ENCODE data around the gene GMDS. TPM values are rescaled to one million over a fixed set of nuclear protein-coding genes. Genes with fewer than 3 reads are reported as not detected.
A peak's percentile ranks its signal among the peaks of the same experiment; 100 is the strongest.

The GMDS gene
- total RNA-seq, 1 donor from 2014 or later, result 32.9 TPM

DNA sequence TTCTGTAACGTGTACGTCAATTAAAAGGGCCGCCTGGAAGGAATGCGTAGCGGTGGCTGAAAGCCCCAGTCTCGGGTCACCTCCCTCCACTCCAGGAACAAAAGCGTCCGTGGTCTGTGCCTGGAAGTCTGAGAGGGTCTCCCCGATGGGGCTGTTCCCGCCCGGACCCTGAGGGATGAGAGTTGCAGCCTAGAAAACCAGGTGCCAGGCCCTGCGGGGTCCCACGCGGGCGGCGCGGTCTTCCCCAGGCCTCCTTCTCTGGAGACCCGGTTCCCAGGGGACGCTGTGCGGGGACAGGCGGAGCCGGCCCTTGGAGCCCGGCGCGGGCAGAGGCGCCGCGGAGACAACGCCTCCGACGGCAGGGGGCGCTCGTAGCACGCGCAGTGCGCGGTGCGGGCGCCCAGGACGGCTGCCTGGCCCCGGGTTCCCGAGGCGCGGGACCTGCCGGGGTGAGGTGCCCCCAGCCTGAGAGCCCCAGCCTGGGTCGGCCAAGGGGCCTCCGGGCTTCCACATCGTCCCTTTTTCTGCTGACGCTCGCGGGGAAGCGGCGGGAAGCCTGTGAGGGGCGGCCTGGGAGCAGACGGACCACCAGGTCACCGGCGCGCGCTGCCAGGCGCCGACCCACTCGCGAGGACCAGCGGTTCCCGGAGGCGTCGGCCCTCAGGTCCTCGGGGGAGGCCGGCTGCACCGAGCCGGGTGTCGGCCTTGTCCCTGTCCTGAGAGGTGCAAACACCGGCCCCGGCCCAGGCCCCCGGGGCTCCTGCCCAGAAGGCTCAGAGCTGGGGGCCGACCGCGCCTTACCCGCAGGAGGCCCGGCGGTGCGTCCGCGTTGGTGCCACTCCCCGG, 641.0 kb downstream of the GMDS start:
- DNase-seq (ENCODE audit: low read depth), result no peak

- no peak for DNase-seq (ENCODE audit: low read depth)
Observed at GRCh38 chr6:1603708-1604107, 641.7 kb downstream of the GMDS start.

- no peak for DNase-seq (ENCODE audit: low read depth)
Observed at GRCh38 chr6:1602049-1602713, 643.2 kb downstream of the GMDS start.

- no peak for DNase-seq (ENCODE audit: low read depth)
Observed at GRCh38 chr6:1601158-1602048, 644.0 kb downstream of the GMDS start.

DNA sequence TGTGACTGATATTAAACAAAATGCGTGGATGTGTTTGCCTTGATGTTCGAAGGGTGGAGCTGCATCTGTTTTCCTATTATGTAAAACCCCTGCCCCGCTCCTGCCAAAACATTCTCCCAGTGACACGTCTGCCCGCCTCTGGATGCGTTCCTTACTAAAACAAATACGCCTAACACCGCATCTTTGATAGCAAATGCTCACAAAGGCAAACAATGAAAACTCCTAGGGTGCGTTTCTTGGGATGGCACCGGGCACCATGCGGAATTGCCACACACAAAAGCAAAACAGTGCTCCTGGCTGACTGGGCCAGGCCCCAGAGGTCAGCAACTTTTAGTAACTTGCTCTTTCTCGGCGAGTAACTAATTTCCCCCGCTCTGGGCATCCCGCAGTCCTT, 644.6 kb downstream of the GMDS start:
- DNase-seq (ENCODE audit: low read depth), result no peak

- DNase-seq (ENCODE audit: low read depth), result no peak
Observed at GRCh38 chr6:1600063-1600763, 645.2 kb downstream of the GMDS start.

DNA sequence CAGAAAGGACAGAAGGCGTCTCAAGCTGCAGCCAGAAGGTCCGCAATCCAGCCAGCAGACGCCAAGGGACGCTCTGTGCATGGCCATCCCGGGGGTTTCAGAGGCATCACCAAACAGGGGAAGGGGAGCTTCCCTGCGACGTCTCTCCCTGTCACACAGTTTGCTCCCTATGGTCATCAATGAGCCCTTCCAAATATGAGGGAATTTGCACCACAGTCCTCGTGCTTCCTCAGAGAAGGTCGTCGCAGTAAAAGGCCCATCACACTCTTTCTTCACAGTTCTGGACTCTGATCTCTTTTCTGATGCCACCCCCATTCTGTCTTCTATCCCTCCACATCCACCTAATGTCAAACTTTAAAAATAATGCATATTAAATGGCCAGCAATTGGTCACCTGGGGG, 645.9 kb downstream of the GMDS start:
- no peak for DNase-seq (ENCODE audit: low read depth)

- DNase-seq (ENCODE audit: low read depth), result no peak
Observed at GRCh38 chr6:1598886-1599285, 646.5 kb downstream of the GMDS start.

DNA sequence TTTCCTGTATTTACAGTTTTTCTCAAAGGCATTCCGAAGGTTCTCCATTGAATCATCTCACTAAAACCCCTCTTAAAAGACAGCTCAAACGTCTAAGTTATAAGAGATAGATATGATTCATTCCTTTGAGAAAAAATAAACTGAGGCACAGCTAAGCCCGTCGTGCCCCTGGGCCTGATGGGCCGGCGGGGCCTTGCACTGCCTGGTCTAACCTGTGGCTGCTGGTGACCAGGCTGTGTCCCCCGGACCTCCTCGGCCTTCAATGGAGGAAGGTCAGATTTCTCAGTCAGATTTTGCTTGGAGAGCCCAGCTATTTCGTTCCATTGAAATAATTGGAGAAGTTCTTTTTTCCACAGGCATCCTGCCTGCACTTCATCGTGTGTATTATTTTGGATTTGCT, 647.0 kb downstream of the GMDS start:
- no peak for DNase-seq (ENCODE audit: low read depth)

GRCh38 chr6:1597924-1598323, 647.5 kb downstream of the GMDS start:
- DNase-seq (ENCODE audit: low read depth), result peak; percentile 72

- DNase-seq (ENCODE audit: low read depth), result no peak
Observed at GRCh38 chr6:1597121-1597744, 648.2 kb downstream of the GMDS start.

DNA sequence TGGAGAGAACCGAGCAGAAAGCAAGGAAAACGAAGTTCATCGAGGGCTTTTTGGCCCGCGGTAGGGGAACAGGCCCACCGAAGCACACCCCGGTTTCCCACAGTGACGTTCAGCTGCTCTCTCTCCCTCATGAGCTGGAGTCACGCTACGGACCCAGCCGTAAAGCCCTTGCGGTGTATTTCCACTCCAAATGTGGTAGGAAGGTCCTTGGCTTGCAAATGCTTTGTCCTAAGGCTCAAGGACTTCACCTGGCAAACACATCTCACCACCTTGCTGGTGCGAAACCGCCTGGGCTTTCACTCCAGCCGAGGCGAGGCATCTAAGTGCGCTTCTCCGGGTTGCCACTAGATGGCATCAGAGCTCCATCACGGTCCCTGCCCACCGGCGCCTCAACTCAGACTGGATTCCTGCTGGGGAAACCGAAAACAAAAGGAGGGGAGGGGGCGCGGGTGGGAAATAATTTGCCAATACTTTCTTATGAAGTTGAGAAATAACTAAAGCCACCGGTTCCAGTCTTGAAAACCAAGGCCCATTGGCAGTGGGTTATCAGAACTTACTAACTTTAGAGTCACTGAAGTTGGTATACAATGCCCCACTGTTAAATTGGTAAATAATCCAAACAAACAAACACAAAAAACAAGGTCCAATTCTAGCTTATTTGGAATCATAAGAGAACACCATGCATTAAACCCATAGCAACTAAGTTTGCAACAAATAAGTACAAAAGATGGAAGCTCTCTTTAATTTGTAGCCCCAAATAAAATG, 649.1 kb downstream of the GMDS start:
- DNase-seq (ENCODE audit: low read depth), result no peak

DNA sequence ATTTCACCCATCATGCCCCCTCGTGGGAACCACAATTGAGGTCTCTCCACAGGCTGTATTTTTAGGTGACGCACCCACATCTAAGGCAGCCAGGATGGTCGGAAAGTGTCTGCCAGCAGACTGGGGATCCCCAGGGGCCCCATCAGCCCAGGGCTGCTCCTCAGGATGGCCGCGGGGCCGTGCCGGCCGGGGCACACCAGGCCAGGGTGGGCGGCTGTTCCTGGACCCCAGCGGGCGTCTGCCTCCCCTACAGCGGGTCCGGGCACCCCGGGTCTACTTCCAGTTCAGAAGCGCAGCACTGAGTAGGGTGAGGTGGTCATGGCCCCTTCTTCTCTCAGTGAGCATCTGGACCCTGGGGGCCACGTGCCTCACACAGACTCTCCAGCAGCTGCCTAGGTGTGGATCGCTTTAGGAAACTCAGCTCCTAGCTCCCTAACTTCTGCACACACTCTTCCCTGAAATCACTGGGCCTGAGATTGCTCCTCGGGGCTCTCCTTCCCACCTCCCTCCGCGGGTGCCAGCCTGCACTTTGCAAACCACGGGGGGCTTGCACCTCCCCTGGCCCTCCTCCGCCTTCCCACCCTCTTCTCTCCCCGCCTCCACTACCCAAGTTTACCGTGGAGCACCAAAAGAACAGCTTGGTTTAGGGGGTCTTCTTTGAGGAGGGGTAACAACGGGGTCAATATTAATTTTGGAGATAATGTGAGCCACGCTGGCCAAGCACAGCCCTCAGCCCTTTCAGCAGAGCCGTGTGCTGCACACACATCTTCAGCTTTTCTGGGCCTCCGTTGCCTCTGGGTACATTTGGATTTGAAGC, 649.9 kb downstream of the GMDS start:
- no peak for DNase-seq (ENCODE audit: low read depth)

GRCh38 chr6:1594445-1595200, 650.8 kb downstream of the GMDS start:
- DNase-seq (ENCODE audit: low read depth), result no peak

DNA sequence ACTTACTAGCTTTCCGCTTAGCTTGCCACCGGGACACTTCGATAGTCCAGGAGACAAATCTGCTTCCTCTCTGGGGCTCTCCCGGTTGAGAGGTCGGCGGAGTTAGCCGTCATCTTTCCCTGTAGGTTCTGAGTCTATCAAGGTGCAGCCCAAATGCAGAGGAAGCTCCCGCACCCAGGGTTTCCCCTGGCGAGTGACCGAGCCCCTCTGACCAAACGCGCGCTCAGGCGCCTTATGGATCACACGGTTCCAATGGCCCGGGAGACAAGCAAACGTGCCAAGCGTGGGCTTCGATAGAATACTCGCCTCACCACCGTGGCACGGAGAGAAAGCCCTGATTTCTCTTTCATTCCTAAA, 651.5 kb downstream of the GMDS start:
- DNase-seq (ENCODE audit: low read depth), result no peak

GRCh38 chr6:1593286-1593957, 652.0 kb downstream of the GMDS start:
- DNase-seq (ENCODE audit: low read depth), result no peak

- DNase-seq (ENCODE audit: low read depth), result no peak
Observed at GRCh38 chr6:1592852-1593251, 652.6 kb downstream of the GMDS start.

- DNase-seq (ENCODE audit: low read depth), result no peak
Observed at GRCh38 chr6:1591926-1592325, 653.5 kb downstream of the GMDS start.

Measured in renal cortical epithelial cell (primary cell).